GM06990 (cell line): Measurements from ENCODE around the gene LCE1A.

Experiments used
- DNase-seq: peaks from one replicate; pipeline ENCODE4 v3.0.0-alpha.2; 2011; ENCODE audit not compliant: insufficient read length; ENCODE audit errors: extremely low read depth
- H3K27me3 ChIP-seq: replicated peaks from 2 replicates; pipeline ENCODE4 v1.6.0; 2011; ENCODE audit warnings: low read length; ENCODE audit not compliant: control insufficient read depth, insufficient read depth
- H3K36me3 ChIP-seq: 2 replicates; pipeline ENCODE4 v1.5.1; 2011; ENCODE audit warnings: low read length; ENCODE audit not compliant: control insufficient read depth, insufficient read depth
- H3K4me3 ChIP-seq: replicated peaks from 2 replicates; pipeline ENCODE4 v1.5.1; 2011; ENCODE audit warnings: low read depth, mild to moderate bottlenecking, control low read depth, low read length
- CTCF ChIP-seq: IDR thresholded peaks from 2 replicates; pipeline ENCODE4 v1.5.1; 2011; ENCODE audit warnings: low read length, control low read depth, mild to moderate bottlenecking, inconsistent platforms; ENCODE audit not compliant: insufficient read depth, poor library complexity, severe bottlenecking

Gene LCE1A

GRCh38 chr1:152859696-152860095 is 32.4 kb downstream of the LCE1A start, which contains the start of gene LCE7A:
LCE7A (plus strand) TSS chr1:152859996; CDS start chr1:152860698, 702 bp downstream.
- TF ChIP-seq CTCF = no peak
- H3K27me3 ChIP-seq = no peaks in the 10 kb centered on the region; the same call in none of the 2 replicates
- no peaks in the 10 kb centered on the region for H3K36me3 ChIP-seq
- no peak for DNase-seq
- no peak within 1 kb of the TSS for H3K4me3 ChIP-seq

- DNase-seq = no peak
- H3K36me3 ChIP-seq = no peaks in the 10 kb centered on the region
- no peaks in the 10 kb centered on the region; the same call in none of the 2 replicates for H3K27me3 ChIP-seq
- no peak overlapping the region for H3K4me3 ChIP-seq
- no peak for TF ChIP-seq CTCF
Observed at GRCh38 chr1:152860129-152860528, 32.9 kb downstream of the LCE1A start.

GRCh38 chr1:152861374-152861773 is 34.1 kb downstream of the LCE1A start:
- no peak for DNase-seq
- no peak overlapping the region for H3K4me3 ChIP-seq
- no peaks in the 10 kb centered on the region; the same call in 1 of the 2 replicates for H3K27me3 ChIP-seq
- no peaks in the 10 kb centered on the region for H3K36me3 ChIP-seq
- no peak for TF ChIP-seq CTCF

GRCh38 chr1:152864443-152864842 is 37.2 kb downstream of the LCE1A start:
- TF ChIP-seq CTCF = no peak
- no peak for DNase-seq
- no peaks in the 10 kb centered on the region; the same call in 1 of the 2 replicates for H3K27me3 ChIP-seq
- no peaks in the 10 kb centered on the region for H3K36me3 ChIP-seq
- no peak overlapping the region for H3K4me3 ChIP-seq

GRCh38 chr1:152866321-152866720 is 39.0 kb downstream of the LCE1A start:
- H3K27me3 ChIP-seq = no peaks in the 10 kb centered on the region; the same call in 1 of the 2 replicates
- no peaks in the 10 kb centered on the region for H3K36me3 ChIP-seq
- no peak overlapping the region for H3K4me3 ChIP-seq
- DNase-seq = no peak
- no peak for TF ChIP-seq CTCF
